GM23338 (cell line): ENCODE measurements around the gene ADAP1.

Experiments used
- EZH2phosphoT487 ChIP-seq: fragments of 200-600 bp; sonication (generic); IDR thresholded peaks from one replicate; pipeline ENCODE4 v1.8.1; 2018; ENCODE audit warnings: antibody characterized with exemption; ENCODE audit not compliant: unreplicated experiment
- ZNF114 ChIP-seq: fragments of 250-450 bp; sonication (Bioruptor Pico); IDR thresholded peaks from 2 replicates; pipeline ENCODE4 v1.5.0; 2020; ENCODE audit warnings: mild to moderate bottlenecking, moderate library complexity

DNA sequence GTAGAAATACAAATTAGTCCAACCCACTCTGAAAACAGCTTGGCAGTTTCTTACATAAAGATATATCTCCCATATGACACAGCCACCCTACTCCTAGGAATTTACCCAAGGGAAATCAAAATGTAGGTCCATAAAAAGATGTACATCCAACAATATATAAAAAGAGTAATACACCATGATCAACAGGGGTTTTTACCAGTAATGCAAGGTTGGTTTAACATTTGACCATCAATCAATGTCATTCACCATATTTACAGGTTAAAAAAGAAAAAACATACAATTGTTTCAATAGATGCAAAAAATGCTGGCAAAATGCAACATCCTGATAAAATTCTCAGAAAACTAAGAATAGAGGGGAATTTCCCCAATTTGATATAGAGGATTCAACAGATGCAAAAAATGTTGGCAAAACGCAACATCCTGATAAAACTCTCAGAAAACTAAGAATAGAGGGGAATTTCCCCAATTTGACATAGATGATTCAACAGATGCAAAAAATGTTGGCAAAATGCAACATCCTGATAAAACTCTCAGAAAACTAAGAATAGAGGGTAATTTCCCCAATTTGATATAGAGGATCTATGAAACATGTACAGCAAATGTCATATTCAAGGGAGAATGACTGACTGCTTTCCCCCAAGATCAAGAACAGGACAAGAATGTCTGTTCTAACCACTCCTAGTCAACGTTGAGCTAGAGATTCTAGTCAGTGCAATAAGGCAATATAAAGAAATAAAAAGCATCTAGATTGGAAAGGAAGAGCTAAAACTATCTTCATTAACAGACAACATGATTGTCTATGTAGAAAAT lies 13.7 kb downstream of the ADAP1 start:
- TF ChIP-seq ZNF114 (CRISPR knock-in tag) = no peak
- no peak for TF ChIP-seq EZH2phosphoT487
